ENCODE measurements around the gene CCN6.

The CCN6 gene

GRCh38 chr6:112027942-112028674 is 25.8 kb upstream of the CCN6 start:
- in situ Hi-C loops (cut with HindIII; ENCODE audit: low pct_ligation_motif_present, low pct_unique_long_range_greater_than_20kb, low sequenced_read_pairs), result no loop called here
- DNase-seq, result no peak

- DNase-seq, result peak; percentile 50
- in situ Hi-C loops (cut with HindIII; ENCODE audit: low pct_ligation_motif_present, low pct_unique_long_range_greater_than_20kb, low sequenced_read_pairs), result no loop called here
These were observed 24.7 kb upstream of the CCN6 start for GRCh38 chr6:112029045-112029822.

- in situ Hi-C loops (cut with HindIII; ENCODE audit: low pct_ligation_motif_present, low pct_unique_long_range_greater_than_20kb, low sequenced_read_pairs), result loop anchor here (10.0 kb wide), 1 partner anchor 326 kb away; no protein-coding TSS in a partner anchor
- DNase-seq, result no peak
These were observed 23.5 kb upstream of the CCN6 start for GRCh38 chr6:112030206-112030960.

GRCh38 chr6:112030961-112031660 is 22.8 kb upstream of the CCN6 start:
- no peak for DNase-seq
- in situ Hi-C loops (cut with HindIII; ENCODE audit: low pct_ligation_motif_present, low pct_unique_long_range_greater_than_20kb, low sequenced_read_pairs), result loop anchor here (10.0 kb wide), 1 partner anchor 326 kb away; no protein-coding TSS in a partner anchor

- in situ Hi-C loops (cut with HindIII; ENCODE audit: low pct_ligation_motif_present, low pct_unique_long_range_greater_than_20kb, low sequenced_read_pairs), result loop anchor here (10.0 kb wide), 1 partner anchor 327 kb away; no protein-coding TSS in a partner anchor
- DNase-seq, result no peak
These were observed 21.9 kb upstream of the CCN6 start for GRCh38 chr6:112031960-112032359.

- in situ Hi-C loops (cut with HindIII; ENCODE audit: low pct_ligation_motif_present, low pct_unique_long_range_greater_than_20kb, low sequenced_read_pairs), result loop anchor here (10.0 kb wide), 1 partner anchor 328 kb away; no protein-coding TSS in a partner anchor
- DNase-seq, result no peak
These were observed 21.2 kb upstream of the CCN6 start for GRCh38 chr6:112032728-112033127.

GRCh38 chr6:112033791-112034615 is 19.9 kb upstream of the CCN6 start:
- in situ Hi-C loops (cut with HindIII; ENCODE audit: low pct_ligation_motif_present, low pct_unique_long_range_greater_than_20kb, low sequenced_read_pairs), result loop anchor here (10.0 kb wide), 1 partner anchor 329 kb away; no protein-coding TSS in a partner anchor
- no peak for DNase-seq

GRCh38 chr6:112034616-112034995 is 19.3 kb upstream of the CCN6 start:
- in situ Hi-C loops (cut with HindIII; ENCODE audit: low pct_ligation_motif_present, low pct_unique_long_range_greater_than_20kb, low sequenced_read_pairs), result loop anchor here (10.0 kb wide), 1 partner anchor 330 kb away; no protein-coding TSS in a partner anchor
- DNase-seq, result no peak

- in situ Hi-C loops (cut with HindIII; ENCODE audit: low pct_ligation_motif_present, low pct_unique_long_range_greater_than_20kb, low sequenced_read_pairs), result loop anchor here (10.0 kb wide), 1 partner anchor 331 kb away; no protein-coding TSS in a partner anchor
- no peak for DNase-seq
These were observed 17.7 kb upstream of the CCN6 start for GRCh38 chr6:112036088-112036637.

GRCh38 chr6:112037783-112038216 is 16.1 kb upstream of the CCN6 start:
- peak; percentile 90 for DNase-seq
- in situ Hi-C loops (cut with HindIII; ENCODE audit: low pct_ligation_motif_present, low pct_unique_long_range_greater_than_20kb, low sequenced_read_pairs), result loop anchor here (10.0 kb wide), 1 partner anchor 333 kb away; no protein-coding TSS in a partner anchor

- DNase-seq, result peak; percentile 13
- in situ Hi-C loops (cut with HindIII; ENCODE audit: low pct_ligation_motif_present, low pct_unique_long_range_greater_than_20kb, low sequenced_read_pairs), result loop anchor here (10.0 kb wide), 1 partner anchor 333 kb away; no protein-coding TSS in a partner anchor
These were observed 15.6 kb upstream of the CCN6 start for GRCh38 chr6:112038268-112038667.

GRCh38 chr6:112038756-112039430 is 15.0 kb upstream of the CCN6 start:
- in situ Hi-C loops (cut with HindIII; ENCODE audit: low pct_ligation_motif_present, low pct_unique_long_range_greater_than_20kb, low sequenced_read_pairs), result loop anchor here (10.0 kb wide), 1 partner anchor 334 kb away; no protein-coding TSS in a partner anchor
- DNase-seq, result no peak

- no peak for DNase-seq
- in situ Hi-C loops (cut with HindIII; ENCODE audit: low pct_ligation_motif_present, low pct_unique_long_range_greater_than_20kb, low sequenced_read_pairs), result loop anchor here (10.0 kb wide), 1 partner anchor 335 kb away; no protein-coding TSS in a partner anchor
These were observed 14.5 kb upstream of the CCN6 start for GRCh38 chr6:112039431-112039770.

- DNase-seq, result no peak
- in situ Hi-C loops (cut with HindIII; ENCODE audit: low pct_ligation_motif_present, low pct_unique_long_range_greater_than_20kb, low sequenced_read_pairs), result no loop called here
These were observed 12.9 kb upstream of the CCN6 start for GRCh38 chr6:112040956-112041355.

- DNase-seq, result no peak
- in situ Hi-C loops (cut with HindIII; ENCODE audit: low pct_ligation_motif_present, low pct_unique_long_range_greater_than_20kb, low sequenced_read_pairs), result no loop called here
These were observed 12.4 kb upstream of the CCN6 start for GRCh38 chr6:112041535-112041934.
